Activated CD8-positive, alpha-beta memory T cell treated with anti-CD3 and anti-CD28 coated beads for 36 hours (primary cell): ENCODE measurements around the gene SPR. TPM values are rescaled to one million over a fixed set of nuclear protein-coding genes. Genes with fewer than 3 reads are reported as not detected.

ENCODE experiments used
- CTCF ChIA-PET: fragments of 350-600 bp; sonication (Branson Sonifier 250); formaldehyde crosslinking; loops from one replicate; lab custom pipeline; 2021; ENCODE audit warnings: antibody characterized with exemption; lab: Charles Lee
- POLR2A ChIA-PET: fragments of 350-600 bp; sonication (Branson Sonifier 250); formaldehyde crosslinking; loops from one replicate; lab custom pipeline; 2021; ENCODE audit warnings: antibody characterized with exemption; lab: Charles Lee
- total RNA-seq, 2 experiments: library from RNA; stranded (reverse); gene quantifications; one replicate each; pipeline ENCODE4 v1.2.3, GENCODE V29; 2021

SPR gene
- total RNA-seq, 2 experiments from 2014 or later = 11.6 to 12.0 TPM

- CTCF ChIA-PET = no interaction called here
- POLR2A ChIA-PET = no interaction called here
Observed at GRCh38 chr2:72908741-72909140, 21.5 kb downstream of the SPR start.

GRCh38 chr2:72911256-72911655, 24.0 kb downstream of the SPR start:
- ChIA-PET POLR2A (no interaction called here), CTCF (no interaction called here)

GRCh38 chr2:72913486-72914205, 26.4 kb downstream of the SPR start:
- CTCF ChIA-PET = no interaction called here
- POLR2A ChIA-PET = no interaction called here

GRCh38 chr2:72914206-72914559, 27.0 kb downstream of the SPR start:
- CTCF ChIA-PET = interaction anchor here (0.6 kb wide), 1 partner anchor 281 kb away, joined by 3 read pairs; no protein-coding TSS in a partner anchor
- POLR2A ChIA-PET = no interaction called here

- ChIA-PET POLR2A (no interaction called here), CTCF (interaction anchor here (0.6 to 1.2 kb wide), 3 partner anchors 22 to 280 kb away, joined by 3 to 4 read pairs (median 3); no protein-coding TSS in a partner anchor)
Observed at GRCh38 chr2:72914589-72915319, 27.5 kb downstream of the SPR start.

DNA sequence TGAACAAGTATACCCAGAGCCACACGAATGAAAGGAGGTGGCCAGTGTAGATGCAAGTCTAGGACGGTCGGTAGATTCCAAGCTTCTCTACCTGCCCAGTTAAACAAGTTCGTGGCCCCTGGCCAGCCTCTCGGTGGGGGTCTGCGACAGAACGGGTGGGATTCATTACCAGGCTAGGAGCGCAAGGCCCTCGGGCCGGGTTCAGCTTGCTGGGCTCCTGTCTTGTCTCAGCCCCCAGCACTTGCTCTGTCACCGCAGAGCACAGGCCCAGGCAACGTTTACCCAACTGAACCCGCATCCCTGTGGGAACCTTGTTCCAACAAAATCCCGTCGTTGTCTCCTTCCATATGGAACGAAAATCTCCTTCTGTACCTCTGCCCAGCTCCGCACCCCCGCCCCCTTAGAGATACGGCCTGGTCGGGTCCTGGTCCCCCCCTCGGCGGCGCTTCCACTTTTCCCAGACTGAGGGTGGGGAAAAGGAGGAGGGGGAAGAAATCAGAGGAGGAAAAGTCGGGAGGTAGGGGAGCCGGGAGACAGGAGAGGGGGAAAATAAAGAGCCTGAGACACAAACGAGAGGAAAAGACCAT, 28.2 kb downstream of the SPR start:
- POLR2A ChIA-PET = no interaction called here
- CTCF ChIA-PET = interaction anchor here (1.1 to 1.2 kb wide), 2 partner anchors 23 to 56 kb away, joined by 3 to 4 read pairs; no protein-coding TSS in a partner anchor

DNA sequence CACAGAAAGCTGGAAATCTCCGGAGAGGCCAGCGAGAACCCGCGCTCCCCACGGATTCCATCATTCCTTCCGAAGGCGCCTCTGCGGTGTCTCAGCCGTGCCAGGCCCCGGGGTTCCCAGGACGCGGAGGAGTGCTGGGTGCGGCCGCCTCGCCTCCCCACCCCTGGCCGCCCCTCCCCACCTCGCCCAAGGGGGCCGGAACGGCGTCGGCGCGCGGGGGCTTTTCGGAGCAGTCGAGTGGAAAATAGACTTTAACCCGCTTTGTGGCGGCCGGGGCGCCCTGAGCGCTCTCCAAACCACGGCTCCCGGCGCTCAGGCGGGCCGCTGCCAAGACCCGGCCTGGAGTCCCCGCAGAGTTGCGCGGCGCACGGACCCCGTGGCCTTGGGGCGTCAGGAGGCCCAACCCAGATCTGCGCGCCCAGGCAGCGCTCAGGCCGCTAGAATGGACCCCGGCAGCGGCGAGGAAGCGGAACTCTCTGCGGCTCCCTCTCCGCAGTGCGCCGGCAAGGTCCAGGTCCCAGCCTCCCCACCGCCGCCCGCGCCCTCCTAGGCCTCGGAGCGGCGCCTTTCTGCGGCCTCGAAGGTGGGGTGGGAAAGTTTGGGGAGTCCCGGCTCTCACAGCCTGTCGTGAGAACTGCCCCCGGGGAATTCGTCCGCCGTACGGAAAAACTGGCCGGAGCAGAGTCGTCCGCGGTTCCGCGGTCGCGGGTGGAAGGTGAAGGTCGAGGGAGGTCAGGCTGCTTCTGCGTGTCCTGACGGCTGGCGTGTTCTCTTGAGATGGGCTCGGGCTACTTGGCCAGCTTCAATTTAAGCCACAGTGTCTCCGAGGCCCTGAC, 28.9 kb downstream of the SPR start:
- ChIA-PET POLR2A (no interaction called here), CTCF (interaction anchor here (1.1 to 1.7 kb wide), 4 partner anchors 23 to 53 kb away, joined by 3 to 7 read pairs (median 4); partner anchors contain the start of gene SPR)

- POLR2A ChIA-PET = no interaction called here
- CTCF ChIA-PET = interaction anchor here (1.1 to 1.7 kb wide), 4 partner anchors 24 to 261 kb away, joined by 3 to 7 read pairs (median 6); partner anchors contain the start of gene SPR
Observed at GRCh38 chr2:72916743-72917137, 29.5 kb downstream of the SPR start.

DNA sequence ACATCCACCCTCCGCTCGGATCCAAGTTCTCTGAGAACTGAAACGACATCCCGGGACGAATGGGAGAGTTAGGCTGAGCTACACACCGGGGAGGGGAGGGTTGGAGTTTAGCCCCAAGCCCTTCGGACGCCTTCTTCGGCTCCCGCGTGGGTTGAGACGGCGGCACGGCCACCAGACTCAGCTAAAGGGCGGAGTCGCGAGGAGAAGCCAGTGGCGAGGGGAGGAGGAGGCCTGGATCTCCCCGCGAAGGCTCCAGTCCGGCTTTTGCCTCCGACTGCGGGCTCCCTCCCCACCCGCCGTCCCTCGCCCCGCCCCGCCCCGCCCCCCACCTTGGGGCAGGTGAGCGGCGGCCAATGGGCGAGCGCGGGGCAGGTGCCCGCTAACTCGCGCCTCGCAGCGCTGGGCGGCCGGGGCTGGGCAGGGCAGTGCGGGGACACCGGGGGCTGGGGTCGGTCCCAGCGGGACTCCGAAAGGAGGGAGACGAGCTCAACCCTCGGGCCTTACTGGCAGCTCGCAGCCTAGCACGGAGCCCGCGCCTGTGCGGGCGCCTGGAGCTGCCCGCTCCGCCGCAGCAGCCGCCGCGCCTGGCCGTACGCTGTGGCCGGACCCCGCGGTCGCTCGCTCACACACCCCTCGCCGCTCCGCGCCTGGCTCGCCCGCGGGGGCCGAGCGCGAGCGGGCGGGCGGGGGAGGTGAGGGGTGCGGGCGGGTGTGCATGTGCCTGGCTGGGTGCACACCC, 30.1 kb downstream of the SPR start, which contains the start of gene EMX1:
Gene EMX1 (plus strand): TSS at position 382 of the 739 bp plus-strand sequence. CDS start 334 bp downstream, at position 716.
- ChIA-PET CTCF (interaction anchor here (1.1 to 1.7 kb wide), 5 partner anchors 9 to 260 kb away, joined by 3 to 7 read pairs (median 5); partner anchors contain the start of gene SPR), POLR2A (interaction anchor here (0.7 kb wide), 1 partner anchor 94 kb away, joined by 3 read pairs; no protein-coding TSS in a partner anchor)

DNA sequence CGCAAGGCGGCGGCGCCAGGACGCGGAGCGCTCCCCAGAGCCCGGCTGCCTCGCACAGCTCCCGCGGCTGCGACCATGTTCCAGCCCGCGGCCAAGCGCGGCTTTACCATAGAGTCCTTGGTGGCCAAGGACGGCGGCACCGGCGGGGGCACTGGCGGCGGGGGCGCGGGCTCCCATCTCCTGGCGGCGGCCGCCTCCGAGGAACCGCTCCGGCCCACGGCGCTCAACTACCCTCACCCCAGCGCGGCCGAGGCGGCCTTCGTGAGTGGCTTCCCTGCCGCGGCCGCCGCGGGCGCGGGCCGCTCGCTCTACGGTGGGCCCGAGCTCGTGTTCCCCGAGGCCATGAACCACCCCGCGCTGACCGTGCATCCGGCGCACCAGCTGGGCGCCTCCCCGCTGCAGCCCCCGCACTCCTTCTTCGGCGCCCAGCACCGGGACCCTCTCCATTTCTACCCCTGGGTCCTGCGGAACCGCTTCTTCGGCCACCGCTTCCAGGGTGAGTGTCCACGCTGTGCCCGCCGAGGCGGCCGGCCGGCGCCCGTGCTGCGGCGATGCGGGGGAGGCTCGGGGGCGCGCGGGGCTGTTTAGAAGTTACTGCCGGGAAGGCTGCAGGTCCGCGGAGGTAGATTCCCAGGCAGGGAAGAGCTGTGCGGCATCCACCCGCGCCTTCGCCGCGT, 30.8 kb downstream of the SPR start:
- POLR2A ChIA-PET = interaction anchor here (0.7 kb wide), 1 partner anchor 94 kb away, joined by 3 read pairs; no protein-coding TSS in a partner anchor
- CTCF ChIA-PET = interaction anchor here (0.9 to 1.7 kb wide), 6 partner anchors 8 to 295 kb away, joined by 3 to 7 read pairs (median 4); partner anchors contain the start of gene SPR

DNA sequence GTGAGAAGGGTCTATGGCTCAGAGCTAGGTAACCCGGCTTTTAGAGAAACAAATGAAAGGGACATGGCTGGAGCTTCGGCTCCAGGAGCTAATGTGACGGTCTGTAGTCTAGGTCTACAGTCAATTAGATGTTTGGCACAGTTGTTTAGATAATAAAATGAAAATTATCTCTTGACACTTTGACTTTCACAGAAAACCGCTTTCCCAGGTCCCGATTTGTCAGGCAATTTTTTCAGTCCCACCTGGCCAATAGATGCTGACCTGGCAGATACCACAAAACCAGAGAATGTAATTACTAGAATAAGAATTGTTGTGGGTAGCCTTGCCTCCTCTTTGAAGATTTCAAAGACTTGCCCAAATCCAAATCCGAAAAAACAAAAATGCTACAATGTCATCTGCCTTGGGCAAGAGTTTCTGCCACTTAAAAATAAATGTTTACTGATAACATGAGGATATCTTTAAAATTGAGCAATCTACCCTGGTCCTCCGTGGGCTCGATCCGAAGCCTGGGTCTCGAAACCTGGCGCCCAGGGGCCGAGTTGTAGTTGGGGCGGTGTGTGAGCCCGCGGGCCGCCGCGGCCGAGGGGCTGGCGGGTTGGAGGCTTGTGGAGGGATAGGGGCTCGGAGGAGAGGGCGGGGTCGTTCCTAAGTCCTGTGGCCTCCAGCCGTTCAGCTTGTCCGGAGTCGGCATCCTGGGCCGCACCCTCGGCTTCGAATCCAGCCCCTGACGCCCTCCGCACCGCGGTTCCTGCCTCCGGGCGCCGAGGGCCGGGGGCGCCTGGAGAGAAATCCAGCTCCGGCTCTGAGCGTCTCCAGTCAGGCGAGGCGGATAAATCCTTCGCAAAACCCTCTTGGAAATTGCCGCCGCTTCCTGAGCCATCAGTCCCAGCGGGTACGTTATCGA, 32.5 kb downstream of the SPR start:
- POLR2A ChIA-PET = no interaction called here

GRCh38 chr2:72920318-72921087, 33.3 kb downstream of the SPR start:
- ChIA-PET POLR2A (no interaction called here), CTCF (no interaction called here)

More for the DNA sequence above, 32.5 kb downstream of the SPR start:
- CTCF ChIA-PET = interaction anchor here (1.1 kb wide), 1 partner anchor 294 kb away, joined by 3 read pairs; no protein-coding TSS in a partner anchor

- ChIA-PET CTCF (no interaction called here), POLR2A (no interaction called here)
Observed at GRCh38 chr2:72921088-72921851, 34.1 kb downstream of the SPR start.

GRCh38 chr2:72921853-72922252, 34.6 kb downstream of the SPR start:
- CTCF ChIA-PET = interaction anchor here (1.1 kb wide), 1 partner anchor 29 kb away, joined by 4 read pairs; no protein-coding TSS in a partner anchor

GRCh38 chr2:72923833-72924352, 36.7 kb downstream of the SPR start:
- CTCF ChIA-PET = no interaction called here
- POLR2A ChIA-PET = no interaction called here

More at GRCh38 chr2:72921853-72922252, 34.6 kb downstream of the SPR start:
- POLR2A ChIA-PET = no interaction called here
